GM19372 (cell line): ENCODE data around the gene ARHGEF38.
"Not testable (repeated sequence)": the region's sequence is repeated elsewhere in the genome, so short reads cannot be mapped to it uniquely, and the experiment has no call there.

Experiments
- ATAC-seq: cut with Tn5 transposase; IDR thresholded peaks from one replicate; pipeline ENCODE4 v1.9.1; 2021; ENCODE audit warnings: mild to moderate bottlenecking, low read depth, moderate library complexity; ENCODE audit not compliant: unreplicated experiment

ARHGEF38 gene

GRCh38 chr4:105637408-105638176 lies 85.2 kb downstream of the ARHGEF38 start:
- peak; percentile 57 for ATAC-seq

- no peak for ATAC-seq
These were observed 89.4 kb downstream of the ARHGEF38 start for GRCh38 chr4:105641845-105642244.

DNA sequence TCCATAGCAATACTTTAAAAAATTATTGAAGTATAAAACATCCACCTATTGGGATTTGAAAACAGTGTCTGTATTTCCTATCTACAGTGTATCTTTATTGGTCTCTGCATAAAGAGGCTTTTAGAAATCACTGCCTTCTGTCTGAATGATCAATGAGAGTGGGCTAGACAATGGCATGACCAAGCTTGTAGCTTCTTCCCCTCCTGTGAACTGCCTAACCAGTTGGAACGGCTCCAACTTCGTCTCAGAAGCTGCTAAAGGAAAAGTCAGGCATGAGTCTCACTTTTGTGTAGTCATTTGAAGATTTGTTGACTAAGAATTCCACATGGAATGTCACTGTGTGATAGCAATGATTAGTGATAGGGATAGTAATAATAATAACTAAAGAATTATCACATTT lies 91.8 kb downstream of the ARHGEF38 start:
- no peak for ATAC-seq

- no peak for ATAC-seq
These were observed 93.0 kb downstream of the ARHGEF38 start for GRCh38 chr4:105645440-105645839.

DNA sequence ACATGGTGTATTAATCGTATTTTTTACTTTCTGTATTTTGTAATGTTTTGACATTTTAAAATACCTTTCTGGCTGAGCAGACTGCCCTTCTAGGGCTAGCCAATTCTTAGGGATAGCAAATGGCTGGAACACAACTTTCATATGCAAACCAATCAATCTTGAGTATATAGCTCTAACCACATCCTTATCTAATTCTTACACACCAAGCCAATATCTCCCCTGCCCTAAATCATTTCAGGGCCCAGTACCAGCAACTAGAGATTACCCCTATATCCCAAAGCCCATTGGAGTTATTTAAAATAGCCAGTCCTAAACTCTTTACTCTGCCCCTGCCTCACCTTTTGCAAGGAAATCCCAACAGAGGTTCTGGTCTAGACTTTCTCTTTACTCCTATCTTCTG lies 97.8 kb downstream of the ARHGEF38 start:
- no peak for ATAC-seq

DNA sequence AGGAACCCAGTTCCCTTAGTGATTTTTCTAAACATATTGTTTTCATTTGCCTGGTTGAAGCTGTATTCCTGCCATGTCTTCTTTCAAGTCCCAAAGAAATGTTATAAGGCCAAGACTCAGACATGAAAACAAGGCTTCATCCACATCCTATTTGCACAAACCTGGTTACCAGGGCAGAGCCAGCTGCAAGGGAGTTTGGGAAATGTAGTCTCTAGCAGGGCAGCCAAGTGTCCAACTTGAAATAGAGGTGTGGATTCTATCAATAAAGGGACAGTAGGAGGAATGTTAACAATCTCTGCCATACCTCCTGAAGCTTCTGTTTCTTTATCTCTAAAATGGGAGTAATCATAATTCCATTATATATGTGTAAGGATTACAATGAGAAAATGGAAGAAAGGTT lies 99.5 kb downstream of the ARHGEF38 start:
- no peak for ATAC-seq

GRCh38 chr4:105652286-105652888 lies 100.0 kb downstream of the ARHGEF38 start:
- ATAC-seq, result no peak

DNA sequence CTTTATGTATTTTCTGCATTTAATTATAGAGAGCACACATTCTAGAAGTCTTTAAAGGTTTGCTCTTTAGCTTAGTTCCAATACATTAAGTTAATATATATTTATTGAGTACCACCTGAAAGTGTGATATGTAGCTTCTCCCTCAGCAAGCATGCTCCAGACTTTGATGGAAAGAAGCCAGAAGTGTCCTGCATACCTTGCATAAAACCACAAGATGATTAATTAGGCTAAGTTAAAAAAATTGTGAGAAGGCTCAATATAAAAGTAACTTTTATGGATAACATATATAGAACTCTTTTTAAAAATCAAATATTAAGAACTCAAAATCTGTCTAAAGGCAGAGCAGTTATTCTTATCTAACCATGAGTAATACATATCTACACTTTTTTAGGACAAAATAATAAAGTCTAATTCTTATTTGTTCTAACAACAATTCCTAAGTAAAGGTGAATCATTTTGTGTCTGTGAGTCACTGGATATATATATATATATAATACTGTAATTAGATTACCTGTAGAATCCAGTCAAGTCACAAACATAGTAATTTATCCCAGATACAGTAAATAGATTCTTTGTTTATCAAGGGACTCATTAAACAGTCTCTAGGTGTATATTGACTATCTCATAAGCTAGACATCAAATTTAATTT lies 104.8 kb downstream of the ARHGEF38 start:
- ATAC-seq, result no peak

- ATAC-seq, result no peak
These were observed 106.8 kb downstream of the ARHGEF38 start for GRCh38 chr4:105659190-105659589.

DNA sequence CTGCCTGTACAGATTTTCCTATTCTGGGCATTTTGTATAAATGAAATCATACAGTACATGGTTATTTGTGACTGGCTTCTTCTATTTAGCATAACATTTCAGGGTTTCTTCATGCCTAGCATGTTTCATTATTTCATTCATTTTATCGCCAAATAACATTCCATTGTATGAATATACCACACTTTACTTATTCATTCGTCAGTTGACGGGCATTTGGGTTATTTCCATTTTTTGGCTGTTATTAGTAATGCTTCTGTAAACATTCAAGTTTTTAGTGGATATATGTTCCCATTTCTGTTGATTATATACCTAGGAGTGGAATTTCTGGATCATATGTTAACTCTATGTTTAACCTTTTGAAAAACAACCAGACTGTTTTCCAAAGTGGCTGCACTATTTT lies 108.6 kb downstream of the ARHGEF38 start:
- no peak for ATAC-seq

GRCh38 chr4:105662935-105663675 lies 110.7 kb downstream of the ARHGEF38 start:
- no peak for ATAC-seq

GRCh38 chr4:105666693-105667092 lies 114.3 kb downstream of the ARHGEF38 start:
- ATAC-seq, result no peak

DNA sequence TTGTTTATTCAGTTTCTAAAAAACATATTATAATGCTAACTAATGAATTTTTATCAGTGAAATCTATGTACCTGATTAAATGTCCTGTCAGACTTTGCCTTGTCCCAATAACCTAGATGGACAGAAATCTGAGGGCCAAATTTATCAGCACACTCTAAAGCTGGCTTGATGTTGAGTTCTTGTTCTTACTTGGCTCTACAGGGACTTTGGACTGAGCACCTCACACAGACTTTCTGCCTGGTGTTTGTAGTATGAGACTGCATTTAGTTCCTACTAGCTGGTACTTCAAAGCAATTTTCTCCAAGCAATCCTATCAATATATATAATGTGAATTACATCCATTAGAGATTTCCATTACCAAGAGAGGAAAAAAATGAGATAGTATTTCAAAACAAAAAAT lies 118.3 kb downstream of the ARHGEF38 start:
- no peak for ATAC-seq

GRCh38 chr4:105671301-105671700 lies 118.9 kb downstream of the ARHGEF38 start:
- no peak for ATAC-seq

DNA sequence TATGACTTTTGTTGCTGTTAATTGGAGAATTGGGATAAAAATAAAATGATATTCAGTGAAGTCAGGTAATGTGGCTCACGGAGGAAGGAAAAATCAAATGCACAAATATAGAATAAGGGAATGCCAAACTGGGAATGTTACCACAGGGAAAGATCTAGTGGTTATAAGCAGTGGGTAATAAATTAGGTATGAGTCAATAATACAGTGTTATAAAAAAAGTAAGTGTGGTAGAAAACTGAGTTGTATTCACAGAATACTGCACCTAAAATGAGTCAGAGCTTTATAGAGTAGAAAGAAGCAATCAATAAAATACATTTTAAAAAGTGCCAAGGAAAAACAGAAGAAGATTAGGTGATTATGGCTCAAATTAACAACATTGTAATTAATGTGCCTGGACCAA lies 121.6 kb downstream of the ARHGEF38 start:
- ATAC-seq, result no peak

DNA sequence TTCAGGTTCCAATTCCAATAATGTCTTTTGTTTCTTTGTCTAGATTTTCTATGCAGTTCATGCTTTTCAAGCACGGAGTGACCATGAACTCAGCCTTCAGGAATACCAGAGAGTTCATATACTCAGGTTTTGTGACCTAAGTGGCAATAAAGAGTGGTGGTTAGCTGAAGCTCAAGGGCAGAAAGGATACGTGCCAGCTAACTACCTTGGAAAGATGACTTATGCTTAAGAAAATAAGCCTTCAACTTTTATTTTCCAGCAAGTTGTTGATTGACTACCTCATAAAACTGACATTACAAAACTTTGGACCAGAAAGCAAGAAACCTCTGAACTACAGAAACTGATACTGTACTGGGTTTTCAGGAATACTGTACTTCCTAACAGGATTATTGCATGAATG lies 125.3 kb downstream of the ARHGEF38 start:
- ATAC-seq, result no peak

DNA sequence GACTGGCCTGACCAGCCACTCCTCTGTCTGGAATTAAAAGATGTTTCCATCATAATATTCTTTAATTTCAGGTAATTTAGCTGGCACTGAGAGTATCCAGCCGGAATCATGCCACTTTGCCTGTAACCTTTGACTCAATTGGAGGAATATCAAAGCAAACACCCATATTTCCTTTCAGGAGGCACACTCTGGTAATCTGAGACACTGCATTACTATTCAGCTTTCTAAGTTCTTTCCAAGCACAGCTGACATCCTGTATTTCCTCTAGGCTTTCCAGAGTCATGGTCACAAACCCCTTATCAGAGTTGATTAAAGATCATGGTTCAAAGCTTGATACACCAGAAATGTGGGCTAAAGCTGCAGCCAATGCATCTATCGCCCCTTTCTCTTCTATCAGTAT lies 126.8 kb downstream of the ARHGEF38 start:
- no peak for ATAC-seq

DNA sequence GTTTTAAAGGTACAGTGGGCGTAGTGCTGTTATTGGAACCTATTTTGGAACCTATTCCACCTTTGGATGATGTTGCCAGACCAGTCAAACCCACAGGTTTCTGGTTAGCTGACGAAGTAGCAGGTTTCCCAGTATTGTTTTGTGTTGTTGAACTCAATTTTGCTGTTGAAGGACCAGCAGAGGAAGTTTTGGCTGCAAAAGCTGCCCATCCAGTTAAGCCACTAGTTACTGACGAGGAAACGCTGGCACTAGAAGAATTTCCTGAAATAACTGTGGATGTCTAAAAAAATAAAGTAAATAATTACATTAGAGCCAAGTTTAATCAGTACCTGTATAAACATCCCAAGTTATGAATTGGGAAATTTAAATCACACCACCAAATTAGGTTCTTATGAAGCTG lies 130.6 kb downstream of the ARHGEF38 start:
- no peak for ATAC-seq

- ATAC-seq, result no peak
These were observed 134.2 kb downstream of the ARHGEF38 start for GRCh38 chr4:105686571-105686970.

- ATAC-seq, result not testable (repeated sequence)
These were observed 142.4 kb downstream of the ARHGEF38 start for GRCh38 chr4:105694812-105695211.

GRCh38 chr4:105695832-105696231 lies 143.4 kb downstream of the ARHGEF38 start:
- ATAC-seq, result not testable (repeated sequence)
